Measurements from ENCODE around the gene LONP2.

GRCh38 chr16:48232493-48233040, 11.5 kb upstream of the LONP2 start:
- TF ChIP-seq POLR2A (IDR thresholded peaks at IDR 0.05; ENCODE audit: low read depth, low read length): no peak
- no peak for TF ChIP-seq EZH2 (IDR thresholded peaks at IDR 0.05; ENCODE audit: borderline replicate concordance, control insufficient read depth, low read depth, low read length)
- no peak for TF ChIP-seq CTCF (IDR thresholded peaks at IDR 0.05 in 2 of 3, conservative IDR thresholded peaks at IDR 0.05 in 1 of 3; ENCODE audit: control insufficient read depth in 2 of 3, extremely low read depth in 1 of 3, insufficient read depth in 1 of 3, low read depth in 3 of 3, low read length in 3 of 3)
- TF ChIP-seq ZBTB4 (CRISPR knock-in tag; IDR thresholded peaks at IDR 0.05): no peak
- TF ChIP-seq USF2 (IDR thresholded peaks at IDR 0.05; ENCODE audit: borderline replicate concordance, low read depth, low read length): no peak
- no peak for TF ChIP-seq PAX8 (IDR thresholded peaks at IDR 0.05)
- TF ChIP-seq NFYA (IDR thresholded peaks at IDR 0.05; ENCODE audit: borderline replicate concordance, low read depth, low read length): no peak
- no peak for TF ChIP-seq RAD21 (IDR thresholded peaks at IDR 0.05; ENCODE audit: insufficient read depth, low read depth, low read length)
- no peak for TF ChIP-seq MAX (IDR thresholded peaks at IDR 0.05; ENCODE audit: low read depth, low read length)
- no peak for TF ChIP-seq PBX3 (IDR thresholded peaks at IDR 0.05; ENCODE audit: insufficient replicate concordance, low read depth, low read length)
- TF ChIP-seq YY1 (IDR thresholded peaks at IDR 0.05; ENCODE audit: low read depth, low read length): no peak
- no peak for TF ChIP-seq ZNF687 (IDR thresholded peaks at IDR 0.05)
